ENCODE data around the gene AGBL1.

AGBL1 gene

DNA sequence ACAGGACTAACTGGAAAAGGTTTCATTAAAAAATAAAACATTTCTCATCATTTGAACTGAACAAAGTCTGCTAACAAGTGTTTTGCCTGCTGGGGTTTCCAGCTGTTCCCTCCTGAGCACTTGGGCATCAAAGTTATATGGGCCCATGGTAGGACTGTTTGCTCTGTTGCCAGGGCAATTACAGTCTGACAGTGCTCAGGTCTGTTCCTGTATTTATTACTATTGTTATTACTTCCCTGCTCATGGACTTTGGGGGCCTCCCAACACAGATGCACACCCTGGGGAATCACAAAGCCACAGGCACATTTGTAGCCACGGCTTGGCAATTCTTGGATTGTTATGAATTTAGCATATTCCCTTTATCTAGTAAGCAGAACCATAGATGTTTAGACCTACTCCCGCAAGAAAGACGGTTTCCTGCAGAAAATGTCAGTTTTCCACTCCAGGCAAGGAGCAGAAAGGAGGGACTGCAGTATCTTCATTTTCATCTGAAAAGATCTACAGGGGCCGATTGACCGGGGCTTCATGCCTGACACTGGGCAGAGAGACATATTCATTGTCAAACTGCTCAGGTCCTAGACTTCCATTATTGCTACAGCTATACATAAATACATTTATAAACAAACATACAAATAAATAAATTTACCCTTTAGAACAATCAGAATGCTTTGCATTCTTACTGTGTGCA lies 580.2 kb downstream of the AGBL1 start:
- DNase-seq = no peak

DNA sequence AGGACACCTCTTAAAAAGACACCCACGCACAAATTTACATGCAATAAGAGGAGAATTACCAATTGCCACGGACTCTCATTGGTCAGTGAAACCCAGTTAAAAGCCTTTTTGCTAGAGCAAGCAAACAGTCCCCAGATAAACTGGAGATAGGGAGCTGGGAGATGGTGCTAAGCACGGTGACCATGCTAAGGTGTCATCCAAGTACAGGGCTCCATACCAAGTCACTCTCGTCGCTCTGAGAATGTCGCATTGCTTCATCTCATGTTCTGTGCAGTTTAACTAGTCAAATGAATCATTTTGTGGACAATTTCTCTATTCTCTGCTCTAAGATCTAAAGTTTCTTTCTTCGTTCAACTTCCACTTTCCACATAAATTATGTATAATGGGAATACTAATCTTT lies 581.9 kb downstream of the AGBL1 start:
- no peak for DNase-seq

DNA sequence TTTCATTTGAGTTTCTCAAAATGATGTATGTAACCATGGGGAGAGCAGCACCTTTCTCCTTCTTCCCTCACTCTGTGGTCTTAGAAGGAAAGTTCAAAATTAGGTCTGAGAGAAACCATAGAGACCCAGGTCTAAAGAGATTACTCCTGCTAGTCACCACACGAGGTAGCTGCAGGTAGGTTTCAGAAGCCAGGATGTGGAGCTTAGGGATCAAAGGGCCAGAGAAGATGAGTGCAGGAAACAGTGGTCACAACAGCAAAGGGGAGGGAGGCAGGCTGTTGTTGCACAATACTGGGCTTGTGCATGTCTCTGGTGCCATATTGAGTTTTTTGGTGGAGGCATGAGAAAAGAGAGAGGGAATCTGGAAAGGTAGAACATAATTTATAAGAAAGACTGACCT lies 583.6 kb downstream of the AGBL1 start:
- DNase-seq = no peak

DNA sequence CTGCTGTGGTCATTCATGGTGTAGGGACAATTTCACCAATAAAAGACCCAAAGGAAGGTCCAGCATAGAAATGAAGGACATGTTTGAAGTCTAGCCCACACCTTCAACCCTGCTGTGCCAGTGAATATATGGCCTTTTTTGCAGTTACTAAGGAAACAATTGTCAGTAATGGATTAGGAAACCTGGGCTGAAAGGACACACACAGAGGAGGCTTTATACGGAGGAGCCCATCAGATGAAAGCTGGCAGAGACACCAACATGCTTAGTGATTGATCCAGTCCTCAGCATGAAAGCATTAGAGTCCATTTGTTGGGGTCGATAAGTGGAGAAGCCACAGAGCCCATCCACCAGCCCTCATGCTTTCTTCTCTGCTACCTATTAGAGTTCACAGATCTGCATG lies 584.3 kb downstream of the AGBL1 start:
- no peak for DNase-seq

DNA sequence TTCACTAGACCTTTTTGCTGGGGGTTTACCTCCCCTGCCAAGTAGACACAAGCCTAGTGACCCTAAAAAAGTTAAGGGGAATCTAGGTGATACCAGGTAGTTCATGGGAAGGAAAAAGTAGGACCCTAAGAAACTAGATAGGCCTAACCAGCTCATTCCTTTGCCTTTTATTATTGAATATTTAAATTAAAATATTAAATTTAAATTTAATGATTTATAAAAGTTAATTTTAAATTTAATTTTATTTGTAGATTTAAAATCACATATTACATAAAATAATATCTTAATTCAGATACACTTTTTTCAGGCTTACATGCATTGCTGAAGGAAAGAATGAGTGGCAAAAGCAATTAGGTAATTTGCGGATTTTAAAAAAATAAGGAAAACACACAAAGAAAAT lies 584.9 kb downstream of the AGBL1 start:
- DNase-seq = no peak

DNA sequence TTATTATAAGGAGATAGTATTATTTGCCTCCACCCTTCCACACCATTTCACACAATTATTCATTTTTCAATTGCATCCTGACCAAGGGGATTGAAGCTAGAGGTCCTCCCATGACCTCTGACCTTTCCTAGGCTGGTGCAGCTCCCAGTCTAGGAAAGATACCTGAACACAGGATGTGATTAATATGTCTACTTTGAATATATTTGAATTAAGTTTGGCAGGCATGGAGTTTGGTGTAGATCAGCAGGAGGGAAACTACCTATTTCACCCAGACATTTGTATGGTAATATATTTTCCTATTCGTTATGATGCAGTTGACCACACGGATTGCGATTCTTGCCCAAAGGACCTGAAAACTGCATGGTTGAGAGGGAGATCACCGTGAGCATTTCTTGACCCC lies 596.3 kb downstream of the AGBL1 start:
- no peak for DNase-seq

DNA sequence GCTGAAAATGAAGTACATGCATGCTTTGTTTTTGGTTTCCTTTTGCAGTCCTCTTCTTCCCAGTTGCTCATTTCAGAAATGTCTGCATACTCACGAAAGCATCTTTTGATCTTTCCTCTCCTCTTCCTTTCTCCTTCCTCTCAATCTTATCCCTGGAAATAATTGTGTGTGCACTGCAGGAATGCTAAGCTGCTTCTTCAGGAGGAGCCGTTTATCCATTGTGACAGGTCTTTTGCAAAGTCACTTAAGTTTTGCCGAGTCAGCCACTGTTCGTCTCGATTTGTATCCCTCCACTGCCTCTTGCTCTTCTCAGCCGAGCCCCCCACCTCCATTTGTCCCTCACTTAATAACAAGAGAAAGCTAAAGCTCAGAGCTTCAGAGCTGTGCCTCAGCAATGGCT lies 597.6 kb downstream of the AGBL1 start:
- DNase-seq = no peak

DNA sequence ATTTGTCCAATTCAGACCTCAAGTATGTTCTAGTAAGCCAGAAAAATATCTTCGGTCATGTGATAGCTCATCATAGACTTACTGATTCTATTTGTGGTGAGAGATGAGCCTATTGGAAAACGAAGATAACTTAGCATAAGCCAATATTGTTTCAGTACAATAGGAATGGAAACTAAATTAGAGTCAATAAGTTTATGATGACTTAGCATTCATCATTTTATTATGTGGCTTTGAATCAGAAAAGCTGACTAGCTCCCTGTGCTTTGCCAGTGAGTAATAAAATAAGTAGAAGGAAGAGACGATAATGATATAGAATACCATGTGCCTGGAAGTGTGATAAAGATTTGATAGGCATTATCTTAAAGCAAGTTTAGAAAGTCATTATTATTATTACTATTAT lies 605.6 kb downstream of the AGBL1 start:
- DNase-seq = no peak

DNA sequence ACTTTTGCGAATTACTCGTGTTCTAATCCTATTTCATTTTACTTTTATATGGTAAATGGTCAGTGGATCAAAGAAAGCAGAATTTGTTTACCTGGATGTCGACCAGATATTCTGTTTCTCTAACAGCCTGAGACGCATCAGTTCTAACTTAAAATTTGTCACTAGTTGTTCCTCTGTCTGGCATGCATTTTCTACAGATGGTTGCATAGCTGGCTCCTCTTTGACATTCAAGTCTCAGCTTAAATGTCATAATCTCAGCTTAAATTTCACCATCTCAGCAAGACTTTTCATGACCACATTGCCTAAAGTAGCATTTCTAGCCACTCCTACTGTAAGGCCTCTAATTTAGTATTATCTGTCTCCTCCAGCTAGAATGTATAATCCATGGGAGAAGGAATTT lies 609.3 kb downstream of the AGBL1 start:
- no peak for DNase-seq

DNA sequence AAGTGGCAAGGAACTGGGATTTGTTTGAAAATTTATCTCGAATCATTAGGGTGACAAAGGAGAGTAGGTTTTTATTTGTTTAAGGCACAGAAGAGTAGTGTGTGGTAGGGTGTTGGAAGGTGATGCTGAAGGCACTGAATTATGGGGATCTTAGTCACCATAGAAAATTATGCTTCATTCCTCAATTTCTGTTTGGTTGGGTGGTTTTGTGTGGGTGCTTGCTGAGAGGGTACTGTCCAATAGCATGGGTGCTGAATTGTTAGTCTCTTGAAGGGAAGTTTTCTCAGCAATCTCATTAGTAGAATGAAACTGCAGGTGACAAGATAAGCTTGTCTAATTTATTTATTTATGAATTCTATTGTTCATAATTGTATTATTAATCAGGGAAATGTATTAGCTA lies 610.9 kb downstream of the AGBL1 start:
- DNase-seq = peak; percentile 0

DNA sequence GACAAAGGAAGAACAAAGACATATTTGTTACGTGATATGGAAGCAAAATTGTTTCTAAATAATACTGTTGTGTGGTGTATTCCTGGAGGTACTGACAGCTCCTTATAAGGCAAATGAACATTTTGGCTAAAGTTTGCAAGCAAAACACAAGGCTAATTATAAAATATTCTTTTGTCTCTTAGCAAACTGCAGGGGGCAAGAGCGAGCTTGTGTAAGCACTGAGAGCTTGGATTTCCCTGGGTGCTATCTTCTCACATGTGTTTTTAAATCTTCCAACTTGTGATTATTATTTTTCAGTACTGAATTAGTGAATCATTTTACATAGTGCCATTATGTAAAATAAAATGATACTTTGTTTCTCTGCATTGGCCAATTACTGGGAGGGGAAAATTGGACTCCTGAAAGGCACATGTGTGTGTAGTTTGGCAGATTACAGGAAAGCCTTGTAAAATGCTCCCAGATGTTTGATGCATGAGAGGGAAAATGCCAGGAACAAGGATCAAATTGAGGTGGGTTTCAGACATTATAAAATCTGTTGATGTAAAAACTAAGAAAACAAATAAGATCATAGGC lies 611.5 kb downstream of the AGBL1 start:
- DNase-seq = no peak

DNA sequence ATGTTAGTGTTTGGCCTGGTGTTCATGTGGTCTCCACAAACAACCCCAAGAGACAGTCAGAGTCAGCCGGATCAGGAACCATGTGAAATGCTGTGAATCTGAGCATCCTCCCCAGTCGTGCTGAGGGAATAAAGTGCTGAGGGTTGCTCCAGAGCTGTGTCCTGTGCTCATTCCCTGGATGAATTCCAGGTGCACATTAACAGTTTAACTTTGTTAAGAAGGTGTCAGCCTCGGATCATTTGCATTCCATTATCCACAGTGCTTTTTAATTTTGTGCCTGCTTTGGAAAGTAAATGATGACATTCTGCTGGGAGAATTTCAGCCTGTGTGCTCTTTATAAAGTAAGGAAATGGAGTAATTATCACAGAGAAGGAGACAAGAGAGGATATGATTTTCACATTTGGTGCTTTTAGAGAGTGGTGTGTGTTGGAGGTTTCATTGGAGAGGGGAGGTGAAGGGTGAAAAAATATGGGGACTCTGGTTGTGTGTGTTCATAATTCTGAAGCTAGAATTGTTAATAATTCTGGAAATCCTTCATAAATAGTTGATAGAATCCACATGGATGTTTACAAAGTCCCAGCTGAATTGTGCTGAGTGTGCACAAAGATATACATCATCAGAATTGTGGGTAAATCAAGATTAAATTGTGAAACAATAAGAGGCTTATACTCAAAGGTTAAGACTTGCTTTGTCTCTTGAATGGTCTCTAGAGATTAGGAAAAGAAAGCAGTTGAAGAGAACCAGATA lies 621.4 kb downstream of the AGBL1 start:
- DNase-seq = no peak

DNA sequence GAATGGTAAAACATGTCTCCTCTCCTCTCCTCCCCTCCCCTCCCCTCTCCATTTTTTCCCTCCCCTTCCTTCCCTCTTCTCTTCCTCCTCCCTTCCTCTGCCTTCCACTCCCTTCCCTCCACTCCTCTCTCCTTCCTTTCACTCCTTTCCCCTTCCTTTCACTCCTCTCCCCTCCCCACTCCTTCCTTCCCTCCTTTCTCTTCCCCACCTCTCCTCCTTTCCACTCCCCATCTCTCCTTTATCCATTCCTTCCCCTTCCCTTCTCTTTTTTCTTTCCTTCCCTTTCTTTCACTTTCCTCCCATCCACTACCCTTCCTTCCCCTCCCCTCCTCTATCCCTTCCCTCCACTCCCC lies 621.9 kb downstream of the AGBL1 start:
- no peak for DNase-seq

DNA sequence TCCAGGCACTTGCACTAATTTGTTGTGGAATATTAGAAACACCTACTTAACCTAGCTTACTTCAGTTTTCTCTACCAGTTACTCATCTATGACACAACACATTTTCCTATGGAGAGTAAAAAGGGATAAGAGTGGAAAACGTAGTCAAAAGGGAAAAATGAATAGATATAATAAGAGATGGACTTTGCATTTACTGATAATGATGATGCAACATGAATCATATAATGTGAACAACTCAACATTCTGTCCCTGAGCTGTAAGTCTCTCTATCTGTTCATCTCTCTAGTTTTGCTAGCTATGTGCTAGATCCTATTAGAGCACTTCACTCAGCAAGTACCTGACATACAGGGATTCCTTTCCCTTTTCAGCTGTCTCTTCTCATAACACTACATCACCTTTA lies 627.1 kb downstream of the AGBL1 start:
- DNase-seq = no peak

DNA sequence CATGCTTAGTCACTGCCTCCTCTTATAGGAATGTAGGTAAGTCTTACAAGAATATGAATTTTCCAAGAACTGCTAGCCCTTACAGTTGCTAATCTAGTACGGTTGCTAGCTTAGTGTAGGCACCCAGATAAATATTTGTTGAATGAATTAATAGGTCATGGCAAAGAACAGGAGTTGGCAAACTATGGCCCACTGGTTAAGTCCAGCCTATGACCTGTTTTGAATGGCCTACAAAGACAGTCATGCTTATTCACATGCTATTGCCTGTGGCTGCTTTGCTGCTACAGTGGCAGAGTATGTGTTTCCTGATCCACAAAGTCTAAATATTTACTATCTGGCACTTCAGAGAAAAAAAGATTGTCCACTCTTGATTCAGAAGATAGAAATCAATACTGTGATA lies 631.8 kb downstream of the AGBL1 start:
- DNase-seq = no peak

DNA sequence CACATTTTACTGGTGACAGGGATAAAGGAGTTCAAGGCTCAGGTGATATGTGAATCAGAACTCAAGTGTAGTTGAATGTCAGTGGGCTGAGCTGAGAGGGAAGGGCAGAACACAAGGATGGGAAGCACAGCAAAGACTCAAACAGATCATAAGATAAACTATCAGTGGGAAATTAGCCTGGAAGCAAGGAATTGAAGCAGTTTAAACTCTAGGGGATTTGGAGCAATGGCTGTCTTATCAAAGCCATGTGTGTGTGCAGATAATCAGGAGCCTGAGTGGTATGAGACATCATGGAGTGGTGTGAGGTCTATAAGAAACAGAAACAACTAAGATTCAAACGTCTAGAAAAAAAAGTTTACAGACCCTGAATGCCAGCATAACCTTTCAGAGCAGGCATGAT lies 634.6 kb downstream of the AGBL1 start:
- no peak for DNase-seq

DNA sequence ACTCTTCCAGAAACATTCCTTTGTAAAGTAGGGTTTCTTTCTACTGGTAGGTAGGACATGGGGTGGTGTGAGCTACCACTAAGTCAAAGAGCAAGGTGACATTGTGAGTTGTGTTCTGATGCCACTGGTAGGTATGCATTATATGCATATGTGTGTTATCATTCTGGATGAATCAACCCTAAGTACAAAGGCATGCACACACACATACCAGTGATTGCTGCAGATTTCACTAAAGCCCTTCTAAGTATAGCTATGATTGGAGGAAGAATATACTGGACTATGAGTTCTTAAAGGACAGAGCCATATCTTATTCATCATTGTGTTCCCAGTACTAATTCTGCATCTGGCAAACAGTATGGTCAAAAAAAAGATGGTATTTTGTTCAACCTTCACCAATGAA lies 646.0 kb downstream of the AGBL1 start:
- DNase-seq = no peak

DNA sequence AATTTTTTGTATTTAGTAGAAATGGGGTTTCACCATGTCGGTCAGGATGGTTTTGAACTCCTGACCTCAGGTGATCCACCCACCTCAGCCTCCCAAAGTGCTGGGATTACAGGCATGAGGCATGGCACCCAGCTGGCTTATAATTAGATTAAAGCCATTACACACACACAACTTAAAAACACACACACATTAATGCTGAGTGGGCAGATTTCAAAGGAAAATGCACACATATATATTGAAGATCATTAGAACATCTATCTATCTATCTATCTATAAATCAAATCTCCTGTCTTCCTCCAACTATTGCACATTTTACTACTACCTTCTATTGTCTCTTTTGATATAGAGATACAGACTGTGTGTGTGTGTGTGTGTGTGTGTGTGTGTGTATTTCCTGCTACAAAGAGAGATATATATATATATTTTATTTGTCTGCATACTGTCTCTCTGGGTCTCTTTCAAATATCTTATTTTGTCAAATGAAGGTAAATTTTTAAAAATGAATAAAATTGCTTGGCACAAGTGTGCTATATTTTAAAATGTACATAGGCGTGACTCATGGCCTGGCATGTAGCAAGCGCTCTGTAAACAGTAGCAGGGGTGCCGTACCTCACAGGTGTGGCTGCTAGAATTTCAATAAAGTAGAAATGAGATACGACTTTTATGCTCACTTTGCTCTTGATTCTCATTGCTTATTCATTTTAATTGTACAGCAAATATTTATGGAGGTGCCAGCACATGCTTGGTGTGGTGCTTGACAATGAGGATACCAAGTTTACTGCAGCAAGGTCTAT lies 655.8 kb downstream of the AGBL1 start:
- no peak for DNase-seq

DNA sequence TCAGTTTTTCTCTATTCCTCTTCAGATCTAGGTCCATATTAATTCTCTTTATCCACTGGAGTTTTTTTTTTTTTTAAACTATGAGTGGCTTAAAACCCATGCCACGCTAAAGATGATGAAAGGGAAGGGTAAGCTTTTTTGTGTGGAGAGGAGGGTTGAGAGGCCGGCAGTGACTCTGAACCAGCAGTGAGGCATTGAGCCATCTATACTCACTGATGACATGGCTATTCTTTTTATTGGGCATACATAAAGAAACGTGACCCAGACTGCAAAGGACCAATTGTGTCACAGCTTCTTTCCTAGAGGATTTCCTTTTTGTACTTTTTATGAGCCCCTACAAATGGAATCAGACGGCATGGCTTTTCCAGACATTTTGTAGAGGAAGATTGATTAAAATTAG lies 662.2 kb downstream of the AGBL1 start:
- DNase-seq = no peak

DNA sequence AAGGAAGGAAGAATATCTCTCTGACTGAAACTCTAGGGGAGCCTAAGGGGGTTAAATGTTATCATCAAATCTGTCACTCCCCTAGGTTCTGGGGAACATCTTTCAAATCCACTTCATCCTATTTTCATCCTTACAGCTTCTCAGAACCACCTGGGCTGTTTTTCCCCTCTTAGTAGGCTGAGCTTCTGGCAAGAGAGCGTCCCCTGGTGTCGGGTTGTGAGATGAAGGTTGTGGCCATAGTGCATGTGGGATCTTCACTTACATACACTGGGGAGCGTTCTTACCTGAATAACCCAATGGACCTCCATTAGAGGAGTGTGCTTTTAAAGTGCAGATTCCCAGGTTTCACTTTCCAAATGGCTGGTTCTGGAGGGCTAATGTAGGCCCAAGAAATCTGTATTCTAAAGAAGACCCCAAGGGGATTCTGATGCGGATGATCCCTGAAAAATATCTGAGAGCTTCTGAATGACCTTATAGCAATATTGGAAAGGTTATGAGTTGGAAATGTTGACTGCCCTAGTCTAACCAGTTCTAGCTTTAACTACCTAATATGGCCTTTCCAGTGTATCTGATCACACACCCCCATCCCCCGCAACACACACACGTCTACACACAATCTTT lies 663.7 kb downstream of the AGBL1 start:
- DNase-seq = peak; percentile 56

DNA sequence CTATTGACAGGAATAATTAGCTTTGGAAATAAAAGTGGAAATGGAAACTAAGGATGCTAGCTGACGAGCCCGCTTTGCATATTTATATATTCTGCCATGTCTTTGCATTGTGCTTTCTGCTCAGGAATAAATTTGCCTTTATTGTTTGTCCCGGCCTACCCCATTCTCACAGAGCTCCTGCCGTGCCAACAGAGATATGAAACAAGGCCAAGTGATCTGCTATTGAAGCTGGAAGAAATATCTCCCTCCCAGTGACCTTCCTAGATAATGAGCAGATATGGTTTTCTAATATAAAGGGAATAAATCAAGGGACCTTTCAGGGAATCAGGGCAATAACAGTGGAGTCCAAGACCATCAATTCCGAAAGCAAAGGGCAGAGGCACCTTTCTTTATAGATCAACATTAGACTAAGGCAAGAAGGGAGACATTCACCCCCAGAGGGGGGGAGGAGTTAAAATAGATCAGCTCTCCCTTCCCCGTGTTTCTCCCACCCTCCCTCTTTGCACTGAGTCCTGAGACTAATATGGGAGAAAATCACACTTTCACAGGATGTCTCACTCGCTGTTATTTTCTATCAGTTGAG lies 664.6 kb downstream of the AGBL1 start:
- no peak for DNase-seq

DNA sequence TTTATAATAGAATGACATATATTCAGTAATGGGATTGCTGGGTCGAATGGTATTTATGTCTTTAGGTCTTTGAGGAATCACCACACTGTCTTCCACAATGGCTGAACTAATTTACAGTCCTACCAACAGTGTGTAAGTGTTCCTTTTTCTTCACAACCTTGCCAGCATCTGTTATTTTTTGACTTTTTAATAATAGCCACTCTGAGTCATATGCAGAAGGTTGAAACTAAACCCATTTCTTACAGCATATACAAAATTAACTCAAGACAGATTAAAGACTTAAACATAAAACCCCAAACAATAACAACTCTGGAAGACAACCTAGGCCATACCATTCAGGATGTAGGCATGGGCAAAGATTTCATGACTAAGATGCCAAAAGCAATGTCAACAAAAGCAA lies 671.4 kb downstream of the AGBL1 start:
- no peak for DNase-seq

DNA sequence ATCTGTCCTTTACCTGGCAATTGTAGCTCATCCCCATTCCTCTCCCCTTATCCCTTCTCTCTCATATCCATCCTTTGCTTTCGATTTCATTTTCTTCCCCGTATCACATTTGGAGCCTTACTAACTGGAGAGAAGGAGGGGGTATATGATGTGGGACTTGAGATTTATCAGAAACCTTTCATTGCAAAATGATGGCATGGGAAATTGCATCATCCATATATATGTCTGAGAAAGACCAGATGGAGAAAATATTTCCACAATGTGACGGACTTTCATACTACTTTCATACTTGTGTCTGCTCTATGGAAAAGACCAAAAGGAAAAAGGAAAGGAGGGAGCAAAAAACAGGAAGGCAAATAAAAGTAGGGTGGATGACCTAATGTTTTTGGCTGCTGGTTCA lies 675.2 kb downstream of the AGBL1 start:
- DNase-seq = no peak

Measured in CD4-positive, alpha-beta T cell treated with Interleukin-21 for 1 hour (primary cell).